Glutamatergic neuron (in vitro differentiated cells): ENCODE results near the gene HBB. TPM values are rescaled to one million over a fixed set of nuclear protein-coding genes. Genes with fewer than 3 reads are reported as not detected.

Experiments
- DNase-seq: peaks from one replicate; pipeline ENCODE4 v3.0.0; 2022
- H3K27ac Mint-ChIP-seq: one replicate; pipeline ENCODE4 v1.8.0; 2020; ENCODE audit warnings: mild to moderate bottlenecking, mixed read lengths, inconsistent platforms; ENCODE audit not compliant: unreplicated experiment
- H3K27me3 Mint-ChIP-seq: one replicate; pipeline ENCODE4 v1.8.0; 2020; ENCODE audit warnings: mild to moderate bottlenecking, moderate library complexity, mixed read lengths, inconsistent platforms; ENCODE audit not compliant: unreplicated experiment
- H3K36me3 Mint-ChIP-seq: one replicate; pipeline ENCODE4 v1.8.0; 2020; ENCODE audit warnings: mild to moderate bottlenecking, mixed read lengths, inconsistent platforms; ENCODE audit not compliant: unreplicated experiment
- H3K4me1 Mint-ChIP-seq: one replicate; pipeline ENCODE4 v1.8.0; 2020; ENCODE audit warnings: mild to moderate bottlenecking, low read depth, mixed read lengths, inconsistent platforms; ENCODE audit not compliant: unreplicated experiment
- H3K4me3 Mint-ChIP-seq: one replicate; pipeline ENCODE4 v1.8.0; 2020; ENCODE audit warnings: mild to moderate bottlenecking, mixed read lengths, inconsistent platforms; ENCODE audit not compliant: unreplicated experiment
- H3K9me3 Mint-ChIP-seq: one replicate; pipeline ENCODE4 v1.8.0; 2020; ENCODE audit warnings: mild to moderate bottlenecking, moderate library complexity, mixed read lengths, inconsistent platforms; ENCODE audit not compliant: unreplicated experiment
- total RNA-seq: library from RNA; stranded (reverse); fragmentation: NEBNext Ultra II Directional; extraction: Animal tissue kit (Norgen Biotek cat#: 25700); gene quantifications from one replicate; pipeline ENCODE4 v1.2.1, GENCODE V29; 2021; ENCODE audit not compliant: unreplicated experiment
- TF ChIP-seq, protein P1 (sequence below): fragments of 200-600 bp; sonication (generic); IDR thresholded peaks from one replicate; pipeline ENCODE4 v1.5.0; 2021; ENCODE audit not compliant: partially characterized antibody, unreplicated experiment

Gene HBB
- total RNA-seq, 1 donor from 2014 or later, result not detected

DNA sequence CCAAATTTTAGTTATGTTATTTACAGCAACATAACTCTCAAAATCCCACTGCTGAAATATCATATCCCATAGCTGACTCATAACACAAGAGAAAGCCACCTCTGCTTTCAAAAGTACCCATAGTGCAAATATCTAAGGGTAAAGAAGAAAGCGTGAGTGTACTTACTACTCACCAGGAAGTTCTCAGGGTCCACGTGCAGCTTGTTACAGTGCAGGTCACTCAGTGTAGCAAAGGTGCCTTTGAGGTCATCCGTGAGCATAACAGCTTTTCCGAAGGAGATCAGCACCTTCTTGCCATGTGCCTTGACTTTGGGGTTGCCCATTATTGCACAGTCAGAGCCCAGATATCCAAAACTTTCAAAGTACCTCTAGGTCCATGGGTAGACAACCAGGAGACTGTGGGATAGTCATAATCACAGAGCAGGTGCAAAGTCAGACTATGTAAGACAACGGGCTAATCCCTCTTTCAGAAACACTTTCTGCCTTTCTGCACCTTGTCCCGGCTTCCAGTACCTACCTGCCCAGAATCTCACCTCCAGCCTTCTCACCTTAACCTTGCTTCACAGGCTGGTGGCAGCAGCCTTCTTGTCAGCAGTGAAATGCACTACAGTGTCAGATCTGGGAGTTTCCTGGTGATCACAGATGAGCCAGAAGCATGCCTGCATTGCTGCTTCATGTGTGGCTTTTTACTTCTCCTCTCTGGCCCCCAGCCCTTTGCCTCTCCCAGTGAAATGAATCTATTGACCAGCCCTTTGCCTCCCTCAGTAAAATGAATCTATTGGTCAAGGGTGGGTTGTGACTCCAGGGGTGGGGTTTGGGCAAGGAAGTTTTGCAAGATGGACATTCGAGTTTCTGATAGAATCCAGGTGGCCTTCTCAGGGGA lies 16.3 kb upstream of the HBB start:
- H3K36me3 Mint-ChIP-seq, result no peaks in the 10 kb centered on the region
- H3K4me3 Mint-ChIP-seq, result no peak overlapping the region
- no peaks in the 10 kb centered on the region for H3K27me3 Mint-ChIP-seq
- H3K9me3 Mint-ChIP-seq, result no peaks in the 10 kb centered on the region
- H3K27ac Mint-ChIP-seq, result no peak overlapping the region
- DNase-seq, result no peak
- TF ChIP-seq, protein P1, sequence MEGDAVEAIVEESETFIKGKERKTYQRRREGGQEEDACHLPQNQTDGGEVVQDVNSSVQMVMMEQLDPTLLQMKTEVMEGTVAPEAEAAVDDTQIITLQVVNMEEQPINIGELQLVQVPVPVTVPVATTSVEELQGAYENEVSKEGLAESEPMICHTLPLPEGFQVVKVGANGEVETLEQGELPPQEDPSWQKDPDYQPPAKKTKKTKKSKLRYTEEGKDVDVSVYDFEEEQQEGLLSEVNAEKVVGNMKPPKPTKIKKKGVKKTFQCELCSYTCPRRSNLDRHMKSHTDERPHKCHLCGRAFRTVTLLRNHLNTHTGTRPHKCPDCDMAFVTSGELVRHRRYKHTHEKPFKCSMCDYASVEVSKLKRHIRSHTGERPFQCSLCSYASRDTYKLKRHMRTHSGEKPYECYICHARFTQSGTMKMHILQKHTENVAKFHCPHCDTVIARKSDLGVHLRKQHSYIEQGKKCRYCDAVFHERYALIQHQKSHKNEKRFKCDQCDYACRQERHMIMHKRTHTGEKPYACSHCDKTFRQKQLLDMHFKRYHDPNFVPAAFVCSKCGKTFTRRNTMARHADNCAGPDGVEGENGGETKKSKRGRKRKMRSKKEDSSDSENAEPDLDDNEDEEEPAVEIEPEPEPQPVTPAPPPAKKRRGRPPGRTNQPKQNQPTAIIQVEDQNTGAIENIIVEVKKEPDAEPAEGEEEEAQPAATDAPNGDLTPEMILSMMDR, result no peak
- H3K4me1 Mint-ChIP-seq, result no peaks in the 10 kb centered on the region

DNA sequence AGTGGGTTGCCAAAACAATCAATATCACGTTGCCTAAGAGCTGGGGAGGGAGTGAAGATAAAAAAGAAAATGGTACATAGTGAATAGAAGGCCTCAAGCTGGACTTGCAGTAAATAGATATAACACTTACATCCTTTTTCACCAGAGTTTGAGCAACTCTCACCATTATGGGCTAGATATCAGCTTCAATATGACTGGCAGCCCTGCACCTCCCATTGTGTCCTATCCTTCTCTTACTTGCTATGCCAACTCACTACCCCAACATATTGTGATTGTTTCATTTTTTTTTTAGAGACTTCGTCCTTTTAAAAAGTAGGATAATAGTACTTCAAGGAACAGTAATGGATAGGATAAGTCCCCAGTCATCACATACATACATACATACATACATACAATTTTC lies 15.3 kb upstream of the HBB start:
- H3K9me3 Mint-ChIP-seq, result no peaks in the 10 kb centered on the region
- DNase-seq, result no peak
- TF ChIP-seq, protein P1, result no peak
- H3K4me3 Mint-ChIP-seq, result no peak overlapping the region
- no peaks in the 10 kb centered on the region for H3K27me3 Mint-ChIP-seq
- no peaks in the 10 kb centered on the region for H3K36me3 Mint-ChIP-seq
- no peak overlapping the region for H3K27ac Mint-ChIP-seq
- H3K4me1 Mint-ChIP-seq, result no peaks in the 10 kb centered on the region

DNA sequence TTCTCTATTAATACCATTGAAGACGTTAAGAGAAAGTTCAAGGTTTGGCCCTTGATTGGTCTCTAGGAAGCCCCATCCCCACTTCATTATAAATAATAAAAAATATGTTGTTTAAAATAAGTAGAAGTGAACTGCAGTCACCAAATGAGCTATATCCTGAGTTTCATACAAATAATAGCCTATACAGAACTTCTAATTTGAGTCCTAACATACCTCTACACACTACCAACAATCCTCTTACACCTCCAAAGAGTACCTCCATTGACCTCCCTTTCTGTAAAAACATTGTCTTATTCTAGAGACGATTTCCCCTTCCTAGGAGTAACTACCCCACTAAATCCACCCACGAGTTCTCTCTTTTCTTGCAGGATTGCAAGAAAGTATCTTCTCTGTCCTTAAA lies 14.6 kb upstream of the HBB start:
- Mint-ChIP-seq H3K9me3 (no peaks in the 10 kb centered on the region), H3K4me1 (no peaks in the 10 kb centered on the region)
- no peak for DNase-seq

DNA sequence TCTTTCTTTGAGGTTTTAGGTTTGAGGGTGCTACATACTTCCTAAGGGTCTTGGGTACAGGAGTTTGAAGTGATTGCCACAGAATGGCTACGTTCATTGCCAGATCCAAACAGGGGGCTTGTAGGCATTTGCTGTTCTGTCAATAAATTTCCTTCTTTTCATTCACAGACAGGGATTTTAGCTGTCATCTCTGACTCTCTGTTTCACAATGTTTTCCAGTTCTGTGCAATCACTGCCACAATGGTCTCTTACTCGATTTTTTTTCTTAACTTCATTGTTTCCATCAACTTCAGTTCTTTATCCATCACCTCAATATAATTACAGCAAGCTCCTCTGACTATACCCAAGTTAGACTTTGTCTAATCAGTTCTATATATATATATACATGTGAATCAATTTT lies 13.6 kb upstream of the HBB start:
- TF ChIP-seq, protein P1, result no peak
- no peak overlapping the region for H3K4me3 Mint-ChIP-seq

More for the DNA sequence above, 14.6 kb upstream of the HBB start:
- TF ChIP-seq, protein P1, result no peak
- Mint-ChIP-seq H3K27ac (no peak overlapping the region), H3K36me3 (no peaks in the 10 kb centered on the region), H3K27me3 (no peaks in the 10 kb centered on the region), H3K4me3 (no peak overlapping the region)

DNA sequence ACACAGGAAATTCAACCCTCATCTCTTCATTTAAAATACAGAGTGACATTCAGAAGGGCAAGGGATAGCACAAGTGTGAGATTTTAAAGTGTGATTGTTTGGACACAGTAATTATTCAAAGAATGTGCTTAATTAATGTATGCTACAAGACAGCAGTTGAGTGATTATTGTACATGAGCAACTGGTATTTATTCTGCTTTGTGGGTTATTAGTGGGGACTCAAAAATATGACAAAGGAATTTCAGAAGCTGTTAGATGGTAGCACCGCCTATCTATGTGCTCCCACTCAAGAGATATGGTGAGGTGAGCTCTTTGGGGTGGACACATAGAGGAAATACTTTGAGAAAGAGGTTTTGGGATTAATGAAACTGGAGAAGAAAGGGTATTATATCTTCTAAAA lies 13.2 kb upstream of the HBB start:
- H3K4me3 Mint-ChIP-seq, result no peak overlapping the region
- H3K27me3 Mint-ChIP-seq, result no peaks in the 10 kb centered on the region
- no peak overlapping the region for H3K27ac Mint-ChIP-seq
- no peaks in the 10 kb centered on the region for H3K4me1 Mint-ChIP-seq
- H3K9me3 Mint-ChIP-seq, result no peaks in the 10 kb centered on the region
- H3K36me3 Mint-ChIP-seq, result no peaks in the 10 kb centered on the region
- no peak for DNase-seq
- TF ChIP-seq, protein P1, result no peak

More for the DNA sequence above, 13.6 kb upstream of the HBB start:
- Mint-ChIP-seq H3K4me1 (no peaks in the 10 kb centered on the region), H3K27ac (no peak overlapping the region), H3K9me3 (no peaks in the 10 kb centered on the region), H3K36me3 (no peaks in the 10 kb centered on the region), H3K27me3 (no peaks in the 10 kb centered on the region)
- DNase-seq, result no peak
